LNCaP clone FGC (cell line): ENCODE results near the gene CDKAL1.

Source experiments
- DNase-seq: peaks from one replicate; pipeline ENCODE4 v3.0.0-alpha.2; 2011; ENCODE audit warnings: low read depth
- H3K4me3 ChIP-seq: 2 replicates; pipeline ENCODE4 v1.5.1; 2011; ENCODE audit warnings: mild to moderate bottlenecking, low read depth, low read length, control low read depth
- CTCF ChIP-seq: IDR thresholded peaks from 2 replicates; pipeline ENCODE4 v1.5.1; 2012; ENCODE audit warnings: mild to moderate bottlenecking; ENCODE audit not compliant: control insufficient read depth, insufficient read depth; ENCODE audit errors: extremely low read depth

CDKAL1 gene

DNA sequence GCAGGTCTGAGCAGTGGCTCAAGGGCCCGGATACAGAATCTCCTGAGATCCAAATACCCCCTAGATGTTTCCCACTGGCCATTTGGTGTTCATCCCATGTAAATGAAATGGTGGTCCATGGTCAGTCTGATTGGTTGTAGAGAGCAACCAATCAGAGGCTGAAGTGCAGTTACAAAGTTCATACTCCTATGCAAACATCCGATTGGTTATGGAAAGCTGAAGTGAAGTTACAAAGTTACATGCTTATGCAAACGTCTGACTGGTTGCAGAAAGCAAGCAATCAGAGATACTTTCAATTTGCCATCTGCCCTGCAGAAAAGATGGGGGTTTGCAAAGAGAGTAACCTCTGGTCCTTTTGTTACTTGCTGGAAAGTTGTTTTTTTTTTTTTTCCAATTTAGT lies 313.6 kb downstream of the CDKAL1 start:
- H3K4me3 ChIP-seq = no peak overlapping the region
- no peak for TF ChIP-seq CTCF
- no peak for DNase-seq

DNA sequence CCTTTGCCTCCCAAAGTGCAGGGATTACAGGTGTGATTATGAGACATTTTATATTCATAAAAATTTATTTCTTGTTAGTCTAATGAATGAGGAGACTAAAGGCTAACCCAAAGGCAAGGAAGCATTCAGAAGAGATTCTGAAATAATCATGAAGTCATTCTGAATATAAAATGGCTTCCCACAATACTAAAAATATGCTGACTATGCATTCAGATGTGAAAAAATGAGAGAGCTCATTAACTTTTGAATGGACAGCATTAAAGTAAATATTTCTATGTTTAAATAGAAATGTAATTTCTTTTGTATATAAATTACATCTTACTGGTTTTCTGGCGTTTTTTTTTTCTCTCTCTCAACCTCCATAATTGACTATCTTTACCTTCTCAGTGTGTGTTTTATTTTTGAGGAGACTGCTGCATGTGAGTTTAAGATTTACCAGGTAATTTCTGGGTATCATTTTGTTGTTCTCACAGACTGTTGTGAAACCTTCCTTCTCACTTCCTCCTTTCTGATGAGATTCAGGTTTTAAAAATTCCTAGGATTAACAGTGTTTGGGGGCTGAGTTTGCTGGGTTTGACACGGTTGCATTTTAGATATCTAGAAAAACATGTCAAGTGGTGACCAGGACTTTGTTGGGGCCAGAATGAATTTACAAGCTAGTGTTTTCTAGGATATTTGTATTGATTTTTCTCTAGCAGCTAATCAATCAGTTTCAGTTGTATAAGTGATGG lies 316.6 kb downstream of the CDKAL1 start:
- TF ChIP-seq CTCF = no peak
- no peak for DNase-seq
- H3K4me3 ChIP-seq = no peak overlapping the region

DNA sequence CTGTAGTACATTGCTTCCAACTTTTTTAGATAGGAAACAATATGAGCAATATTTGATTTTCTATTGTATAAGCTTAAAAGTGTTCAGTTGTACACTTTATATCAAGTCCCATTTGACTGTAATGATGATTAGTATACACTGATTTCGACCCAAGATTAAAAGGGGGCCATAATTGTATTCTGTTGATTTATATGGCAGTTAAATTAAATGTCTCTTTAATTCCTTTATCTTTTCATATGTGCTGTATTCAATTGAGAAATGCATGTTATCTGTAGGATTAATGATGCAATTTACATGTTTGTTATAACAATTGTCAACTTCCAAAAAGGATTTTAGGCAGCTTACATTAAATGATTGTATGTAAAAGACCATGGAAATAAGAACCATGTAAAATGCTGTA lies 317.5 kb downstream of the CDKAL1 start:
- no peak for TF ChIP-seq CTCF
- DNase-seq = no peak
- no peak overlapping the region for H3K4me3 ChIP-seq

- H3K4me3 ChIP-seq = no peak overlapping the region
- DNase-seq = no peak
- no peak for TF ChIP-seq CTCF
Observed at GRCh38 chr6:20853828-20854227, 319.6 kb downstream of the CDKAL1 start.

DNA sequence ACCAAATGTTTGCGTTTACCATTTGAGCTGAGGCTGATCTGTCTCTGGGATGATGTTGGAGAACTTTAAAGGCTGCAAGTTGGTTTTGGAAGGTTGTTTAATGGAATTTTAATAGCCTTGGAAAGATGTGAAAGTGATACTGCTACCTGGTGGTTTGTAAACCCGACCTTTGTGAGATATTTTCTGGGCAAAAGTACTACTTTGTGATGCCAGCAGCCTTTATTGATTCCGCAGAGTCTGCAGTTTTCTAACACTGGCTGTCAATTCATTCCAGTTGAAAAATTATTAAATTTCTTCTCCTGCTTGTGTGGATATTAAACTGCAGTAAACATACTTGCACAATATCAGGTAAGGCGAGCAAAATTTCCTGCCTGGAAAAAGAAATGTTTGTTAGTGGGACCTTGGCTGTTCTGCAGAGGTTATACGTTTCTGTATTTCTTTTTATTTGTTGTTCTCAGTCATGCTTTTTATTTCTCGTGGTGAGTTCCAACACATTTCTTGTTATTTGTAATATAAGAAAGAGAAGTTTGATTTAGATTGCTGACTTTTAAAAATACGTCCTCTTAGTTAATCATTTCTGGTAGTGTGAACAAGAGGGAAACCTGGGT lies 322.5 kb downstream of the CDKAL1 start:
- no peak for TF ChIP-seq CTCF

DNA sequence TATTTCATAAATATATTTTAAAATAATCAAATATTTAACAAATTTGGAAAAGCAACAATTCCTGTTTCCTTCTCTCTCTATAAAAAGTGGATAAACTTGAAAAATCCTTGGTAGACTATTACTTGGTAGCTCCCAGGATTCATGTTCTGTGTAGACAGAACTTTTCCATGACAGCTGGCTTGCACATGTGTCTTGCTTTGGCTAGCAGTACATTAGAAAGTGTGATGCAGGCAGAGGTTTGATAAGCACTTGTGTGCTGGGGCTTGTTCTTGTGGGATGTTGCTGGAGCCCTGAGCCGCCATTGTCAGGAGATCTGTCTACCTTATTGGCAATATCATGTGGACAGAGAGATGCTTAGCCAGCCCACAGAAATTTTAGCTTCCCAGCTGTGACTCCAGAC lies 327.2 kb downstream of the CDKAL1 start:
- TF ChIP-seq CTCF = no peak
- no peak for DNase-seq
- H3K4me3 ChIP-seq = no peak overlapping the region

More for the DNA sequence above, 322.5 kb downstream of the CDKAL1 start:
- DNase-seq = no peak
- no peak overlapping the region for H3K4me3 ChIP-seq

DNA sequence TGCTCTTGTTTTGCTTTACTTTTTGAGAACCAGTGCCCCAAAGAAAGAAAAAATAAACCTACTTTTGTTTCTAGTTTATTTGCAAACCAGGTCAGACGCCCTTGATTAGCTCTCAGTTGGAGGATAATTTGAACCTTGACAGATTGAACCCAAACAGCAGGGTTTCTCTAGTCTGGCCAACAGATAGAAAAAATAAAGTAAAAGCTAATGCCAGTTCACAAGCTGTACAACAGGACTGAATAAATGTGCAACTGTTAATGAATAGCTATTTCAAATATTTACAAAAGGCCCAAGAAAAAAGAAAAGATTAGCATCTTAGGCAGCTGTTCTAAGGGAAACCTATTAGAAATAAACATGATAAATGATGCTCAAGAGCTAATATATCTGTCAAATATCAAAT lies 331.8 kb downstream of the CDKAL1 start:
- TF ChIP-seq CTCF = no peak
- DNase-seq = no peak
- H3K4me3 ChIP-seq = no peak overlapping the region
